Measurements from ENCODE around the gene VCPKMT. TPM values are rescaled to one million over a fixed set of nuclear protein-coding genes. Genes with fewer than 3 reads are reported as not detected.

VCPKMT gene
- total RNA-seq, 2 donors from 2014 or later = 2.0 to 4.2 TPM

- H3K36me3 ChIP-seq (replicated peaks in 1 of 2; ENCODE audit: insufficient read depth in 1 of 2, low read depth in 2 of 2) = peaks cover 0 to under 1% of the 10 kb centered on the region in 2 donors
- DNase-seq = peak in 1 of 4 donors; percentile 33
- TF ChIP-seq POLR2A (IDR thresholded peaks at IDR 0.05) = no peak
- TF ChIP-seq CTCF (IDR thresholded peaks at IDR 0.05) = no peak
- H3K27ac ChIP-seq = peak overlapping the region; percentile 55 to 90 (median 78)
- no peaks in the 10 kb centered on the region for H3K9me3 ChIP-seq
- H3K4me1 ChIP-seq = peaks cover 22% of the 10 kb centered on the region
- intact Hi-C loops (cut with DNase I) = no loop called here
- WGBS, 2 donors = 6 to 7% methylated on average over 2 of the region's 2 CpGs
- no peaks in the 10 kb centered on the region for H3K27me3 ChIP-seq
- ATAC-seq = peak; percentile 54
- no peak overlapping the region for H3K4me3 ChIP-seq
Observed at GRCh38 chr14:50116966-50117365, 594 bp upstream of the VCPKMT start.

- Histone ChIP-seq H3K27me3 (no peaks in the 10 kb centered on the region), H3K36me3 (replicated peaks in 1 of 2; ENCODE audit: insufficient read depth in 1 of 2, low read depth in 2 of 2) (peaks cover 0 to 18% of the 10 kb centered on the region in 2 donors), H3K27ac (no peak overlapping the region), H3K9me3 (no peaks in the 10 kb centered on the region), H3K4me3 (no peak overlapping the region), H3K4me1 (peaks cover 22% of the 10 kb centered on the region)
- intact Hi-C loops (cut with DNase I) = loop anchor here (5.0 kb wide), 1 partner anchor 246 kb away; no protein-coding TSS in a partner anchor
- no peak for DNase-seq
- no peak for TF ChIP-seq POLR2A (IDR thresholded peaks at IDR 0.05)
- TF ChIP-seq CTCF (IDR thresholded peaks at IDR 0.05) = no peak
- no peak for ATAC-seq
- 68 to 73% methylated on average over 4 of the region's 4 CpGs for WGBS, 2 donors
Observed at GRCh38 chr14:50113381-50114035, 2.9 kb downstream of the VCPKMT start.

DNA sequence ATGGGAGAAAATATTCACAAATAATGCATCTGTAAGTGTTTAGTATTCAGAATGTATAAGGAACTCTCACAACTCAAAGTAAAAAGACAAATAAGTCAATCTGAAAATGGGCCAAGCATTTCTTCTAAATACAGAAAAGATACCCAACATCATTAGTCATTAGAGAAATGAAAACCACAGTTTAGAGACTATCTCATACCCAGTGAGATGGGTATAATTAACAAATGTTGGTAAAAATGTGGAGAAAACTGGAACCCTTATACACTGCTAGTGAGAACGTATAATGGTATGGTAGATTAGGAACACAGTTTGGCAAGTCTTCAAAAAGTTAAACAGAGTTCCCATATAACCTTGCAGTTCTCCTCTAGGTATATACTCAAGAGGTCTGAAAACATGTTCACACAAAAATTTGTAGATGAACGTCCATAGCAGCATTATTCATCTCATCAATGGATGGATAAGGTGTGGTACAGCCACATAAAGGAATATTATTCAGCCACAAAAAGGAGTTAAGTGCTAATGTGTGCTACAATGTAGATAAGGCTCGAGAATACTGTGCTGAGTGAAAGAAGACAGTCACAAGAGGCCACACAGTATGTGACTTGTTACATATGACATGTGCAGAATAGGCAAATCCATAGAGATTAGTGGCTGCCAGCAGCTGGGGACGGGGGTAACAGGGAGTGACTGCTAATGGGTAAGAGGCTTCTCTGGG is 5.9 kb downstream of the VCPKMT start:
- DNase-seq (no peak), ATAC-seq (no peak)
- intact Hi-C loops (cut with DNase I) = loop anchor here (5.0 kb wide), 1 partner anchor 243 kb away; no protein-coding TSS in a partner anchor
- H3K9me3 ChIP-seq = no peaks in the 10 kb centered on the region
- no peak overlapping the region for H3K27ac ChIP-seq
- H3K27me3 ChIP-seq = no peaks in the 10 kb centered on the region
- TF ChIP-seq CTCF (IDR thresholded peaks at IDR 0.05) (no peak), POLR2A (IDR thresholded peaks at IDR 0.05) (no peak)
- 77 to 82% methylated on average over 4 of the region's 4 CpGs for WGBS, 2 donors
- H3K4me3 ChIP-seq = no peak overlapping the region
- H3K36me3 ChIP-seq (replicated peaks in 1 of 2; ENCODE audit: insufficient read depth in 1 of 2, low read depth in 2 of 2) = peaks cover 0 to 18% of the 10 kb centered on the region in 2 donors
- H3K4me1 ChIP-seq = peaks cover 17% of the 10 kb centered on the region

DNA sequence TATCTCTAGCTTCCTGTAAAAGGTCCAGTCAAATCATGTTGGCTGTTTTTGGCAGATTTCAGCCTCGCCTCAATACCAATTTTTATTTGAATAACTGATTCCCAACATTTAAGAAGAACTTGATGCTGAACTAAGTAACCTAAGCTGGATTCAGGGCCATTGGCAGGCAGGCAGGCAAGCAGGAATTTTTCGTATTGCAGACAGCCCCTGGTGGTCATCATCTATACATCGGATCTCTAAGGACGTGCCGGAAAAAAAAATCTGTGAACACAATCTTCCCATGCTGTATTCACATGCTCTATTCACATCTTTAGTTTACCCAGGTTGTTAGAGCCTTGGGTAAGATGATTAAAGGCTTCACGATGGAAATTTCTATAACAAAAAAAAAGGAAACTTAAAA is 7.0 kb downstream of the VCPKMT start:
- Histone ChIP-seq H3K4me1 (peaks cover 11% of the 10 kb centered on the region), H3K9me3 (no peaks in the 10 kb centered on the region), H3K36me3 (replicated peaks in 1 of 2; ENCODE audit: insufficient read depth in 1 of 2, low read depth in 2 of 2) (peaks cover 0 to 18% of the 10 kb centered on the region in 2 donors), H3K27ac (no peak overlapping the region), H3K4me3 (no peak overlapping the region), H3K27me3 (no peaks in the 10 kb centered on the region)
- DNase-seq (no peak), ATAC-seq (no peak)
- intact Hi-C loops (cut with DNase I) = loop anchor here (5.0 kb wide), 1 partner anchor 252 kb away; no protein-coding TSS in a partner anchor
- no peak for TF ChIP-seq CTCF (IDR thresholded peaks at IDR 0.05)
- no peak for TF ChIP-seq POLR2A (IDR thresholded peaks at IDR 0.05)
- WGBS, 2 donors = 73 to 84% methylated on average over 6 of the region's 6 CpGs
